Caki2 (cell line): ENCODE results near the gene NINJ1. TPM values are rescaled to one million over a fixed set of nuclear protein-coding genes. Genes with fewer than 3 reads are reported as not detected.
A peak's percentile ranks its signal among the peaks of the same experiment; 100 is the strongest.

ENCODE experiments used
- DNase-seq: peaks from one replicate; pipeline ENCODE4 v3.0.0-alpha.2; 2015; ENCODE audit warnings: low read depth
- in situ Hi-C: cut with HindIII; loops from 2 replicates; pipeline ENCODE4 v1.10.0; 2016; ENCODE audit warnings: low sequenced_read_pairs, low pct_unique_long_range_greater_than_20kb, mixed read lengths
- total RNA-seq: library from RNA; depleted of rRNA; stranded (reverse); fragments of >200 nt; shearing (Covaris generic); gene quantifications from 2 replicates; pipeline ENCODE4 v1.2.3, GENCODE V29; 2014; ENCODE audit warnings: low replicate concordance; rRNA removed

Gene NINJ1
- total RNA-seq, result 53.5 and 59.9 TPM in 2 replicates

- in situ Hi-C loops, result no loop called here
- peak; percentile 71 for DNase-seq
Observed at GRCh38 chr9:93134015-93134739, at the start of gene NINJ1. Gene NINJ1 (minus strand): TSS chr9:93134251. CDS start chr9:93134217, 34 bp downstream.

GRCh38 chr9:93183131-93183662 is 49.1 kb upstream of the NINJ1 start:
- in situ Hi-C loops, result no loop called here
- DNase-seq, result no peak

- no peak for DNase-seq
- in situ Hi-C loops, result no loop called here
Observed at GRCh38 chr9:93182572-93182971, 48.5 kb upstream of the NINJ1 start.

DNA sequence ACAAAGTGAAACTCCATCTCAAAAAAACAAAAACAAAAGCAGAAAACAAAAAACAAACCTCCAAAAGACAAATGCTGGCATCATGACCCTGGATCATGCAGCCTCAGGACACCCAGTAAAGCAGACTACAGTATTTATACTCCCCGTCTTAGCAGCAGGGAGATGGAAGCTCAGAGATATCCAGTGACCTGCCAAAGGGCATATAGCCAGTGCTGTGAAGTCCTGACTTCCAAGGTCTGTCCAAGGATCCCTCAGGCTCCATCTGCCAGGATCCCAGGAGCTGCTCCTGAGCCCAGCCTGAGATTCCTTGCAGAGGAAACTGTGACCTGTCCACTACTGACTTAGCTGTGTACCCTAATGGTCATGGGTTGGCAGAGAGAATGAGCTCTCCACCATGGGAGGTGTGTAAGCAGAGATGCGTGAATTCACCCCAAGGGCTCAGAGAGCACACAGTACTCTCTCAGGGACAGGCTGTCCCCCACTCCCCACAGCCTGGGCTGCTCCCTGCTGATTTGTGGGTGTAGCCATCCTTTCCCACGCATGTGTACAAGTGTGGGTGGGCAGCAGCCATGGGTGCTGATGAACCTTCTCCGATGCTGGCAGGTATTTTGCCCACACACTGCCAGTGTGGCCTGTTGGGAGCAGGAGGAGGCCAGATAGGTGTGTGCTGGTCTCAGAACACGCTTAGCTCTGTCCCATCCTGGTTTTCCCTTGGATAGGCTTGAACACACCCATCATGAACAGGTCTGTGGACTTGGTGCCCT is 47.8 kb upstream of the NINJ1 start:
- in situ Hi-C loops, result no loop called here

GRCh38 chr9:93180938-93181337 is 46.9 kb upstream of the NINJ1 start:
- DNase-seq, result no peak
- in situ Hi-C loops, result no loop called here

More for the DNA sequence above, 47.8 kb upstream of the NINJ1 start:
- no peak for DNase-seq

DNA sequence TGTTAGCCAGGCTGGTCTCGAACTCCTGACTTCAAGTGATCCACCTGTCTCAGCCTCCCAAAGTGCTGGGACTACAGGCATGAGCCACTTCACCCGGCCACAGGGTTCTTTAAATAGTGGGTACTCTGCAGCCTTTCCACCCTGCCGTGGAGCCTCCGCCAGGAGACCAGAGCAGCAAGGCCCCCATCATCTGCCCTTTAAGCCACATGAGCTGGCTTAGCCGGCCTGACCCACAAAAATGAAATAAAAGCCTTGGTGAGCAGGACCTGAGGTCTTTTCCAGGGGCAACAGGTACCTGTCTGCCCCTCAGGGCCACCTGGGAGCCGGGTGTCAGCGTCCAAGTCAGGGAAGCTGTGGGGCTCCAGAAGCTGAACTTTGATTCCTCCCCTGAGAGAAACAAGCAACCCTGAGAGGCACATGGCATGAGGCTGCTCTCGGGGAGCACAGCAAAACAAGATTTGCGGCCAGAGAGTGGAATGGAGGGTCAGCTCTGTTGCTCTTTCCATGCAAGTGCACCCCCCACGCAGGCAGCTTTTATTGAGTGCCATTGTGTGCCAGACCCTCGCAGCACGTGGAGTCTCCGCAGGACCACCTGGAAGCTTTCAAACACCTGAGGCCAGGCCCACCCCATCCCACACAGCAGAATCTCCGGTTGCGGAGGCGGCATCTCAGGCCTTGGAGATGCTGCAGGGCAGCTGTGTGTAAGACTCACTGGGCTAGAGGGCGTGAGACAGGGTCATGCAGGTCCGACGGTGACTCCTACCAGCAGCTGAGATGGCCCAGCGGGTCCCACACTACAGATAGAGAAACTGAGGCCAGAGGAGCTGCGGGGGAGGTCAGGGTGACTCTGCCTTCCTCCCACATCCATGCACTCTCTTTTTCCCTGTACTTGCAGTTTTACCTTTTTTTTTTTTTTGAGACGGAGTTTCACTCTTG is 45.1 kb upstream of the NINJ1 start:
- DNase-seq, result no peak
- in situ Hi-C loops, result no loop called here

DNA sequence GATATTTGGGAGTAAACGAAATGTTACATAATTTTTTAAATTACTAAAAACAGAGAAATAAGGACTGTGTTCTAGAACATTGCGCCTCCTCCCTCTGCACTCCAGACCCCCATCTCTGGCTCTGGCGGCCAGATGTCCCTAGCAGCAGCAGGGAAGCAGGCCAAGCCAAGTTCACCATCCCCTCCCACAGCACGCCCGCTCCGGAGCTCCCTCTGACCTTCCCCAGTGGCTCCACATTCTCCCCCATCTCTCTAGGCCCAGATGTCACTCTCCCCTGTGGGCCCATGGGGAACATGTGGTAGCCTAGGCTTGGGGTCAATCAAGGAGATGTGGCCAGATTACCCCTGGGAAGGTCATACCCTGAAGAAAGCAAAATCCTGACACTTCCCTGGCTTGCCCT is 43.6 kb upstream of the NINJ1 start:
- DNase-seq, result no peak
- in situ Hi-C loops, result no loop called here

GRCh38 chr9:93174976-93175375 is 40.9 kb upstream of the NINJ1 start:
- DNase-seq, result no peak
- in situ Hi-C loops, result no loop called here

DNA sequence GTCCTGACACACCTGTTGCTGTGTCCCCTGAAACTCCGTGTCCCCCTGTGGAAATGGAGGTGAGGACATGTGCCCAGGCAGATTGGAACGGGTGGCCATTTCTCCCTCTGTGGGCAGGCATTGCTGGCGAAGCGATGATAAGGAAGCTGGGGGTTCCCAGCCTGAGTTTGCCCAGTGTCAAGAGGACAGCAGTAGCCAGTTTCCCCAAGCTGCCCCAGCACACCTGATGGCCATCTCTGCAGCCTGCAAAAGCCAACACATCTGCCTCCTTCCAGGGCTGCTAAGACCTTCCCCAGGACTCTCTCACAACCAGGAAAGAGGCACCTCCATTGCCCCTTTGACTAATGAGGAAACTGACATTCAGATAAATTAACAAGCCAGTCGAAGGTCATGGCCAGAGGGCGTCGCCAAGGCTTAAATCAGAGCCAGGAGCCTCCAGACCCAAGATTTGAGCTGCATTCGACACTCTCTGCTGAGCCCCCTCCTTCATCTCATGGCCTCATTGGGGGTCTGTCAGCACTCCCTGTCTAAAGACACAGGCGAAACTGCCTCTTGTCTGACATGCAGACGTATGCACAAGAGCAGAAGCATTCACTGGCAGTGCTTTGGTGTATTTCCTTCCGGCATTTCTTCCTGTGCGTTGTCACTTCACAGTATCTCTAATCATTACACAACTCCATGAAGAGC is 39.5 kb upstream of the NINJ1 start:
- DNase-seq, result no peak
- in situ Hi-C loops, result no loop called here

DNA sequence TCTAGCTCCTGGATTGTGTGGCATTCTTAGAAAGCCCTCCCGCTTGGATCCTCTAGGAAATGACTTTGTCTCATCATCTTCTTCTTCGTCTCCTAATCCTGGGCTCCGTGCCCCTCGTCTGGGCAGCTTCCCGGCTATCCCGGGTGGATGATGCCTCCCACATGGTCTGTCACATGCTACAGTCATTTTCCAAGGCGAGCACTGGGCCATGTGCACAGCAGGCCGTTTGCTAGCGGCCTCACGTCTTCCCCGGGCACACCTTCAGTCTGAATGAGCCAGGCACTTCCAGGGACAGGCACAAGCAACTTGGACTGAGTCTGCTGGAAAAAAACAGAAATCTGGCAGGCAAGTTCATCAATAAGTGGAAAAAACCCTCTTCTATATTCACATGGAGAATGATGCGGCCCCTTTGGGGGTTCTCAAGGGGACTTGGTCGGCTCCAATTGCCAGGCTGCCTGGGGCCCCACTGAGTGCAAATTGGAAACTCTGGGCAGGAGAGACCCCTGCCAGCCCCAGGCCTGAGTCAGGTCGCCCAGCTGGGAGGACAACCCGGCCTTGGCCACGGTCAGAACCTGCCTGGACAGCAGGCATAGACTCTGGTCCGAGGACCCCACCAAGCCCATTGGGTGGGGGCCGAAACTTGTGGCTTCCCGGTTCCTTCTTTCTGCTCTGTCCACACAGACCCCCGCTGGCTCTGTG is 38.8 kb upstream of the NINJ1 start:
- no peak for DNase-seq
- in situ Hi-C loops, result no loop called here

- in situ Hi-C loops, result no loop called here
- no peak for DNase-seq
Observed at GRCh38 chr9:93171261-93171990, 37.4 kb upstream of the NINJ1 start.

DNA sequence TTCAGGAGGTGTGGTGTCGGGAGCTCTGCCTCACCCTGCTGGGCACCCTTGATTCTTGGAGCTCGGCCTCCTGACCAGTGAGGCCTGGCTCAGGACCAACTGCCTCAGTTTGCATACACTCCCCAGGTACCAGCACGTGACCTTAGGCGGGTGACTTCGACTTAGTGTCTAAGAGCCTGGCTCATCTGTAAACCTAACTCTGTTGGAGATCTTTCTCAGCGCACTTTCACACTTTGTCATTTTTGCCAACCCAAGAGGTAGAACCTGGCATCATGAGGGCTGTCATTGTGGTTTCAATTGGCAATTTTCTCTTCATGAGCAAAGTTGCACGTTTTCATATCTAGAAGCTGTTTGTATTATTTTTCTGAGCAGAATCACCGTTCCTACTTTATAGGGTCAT is 36.5 kb upstream of the NINJ1 start:
- no peak for DNase-seq
- in situ Hi-C loops, result no loop called here

DNA sequence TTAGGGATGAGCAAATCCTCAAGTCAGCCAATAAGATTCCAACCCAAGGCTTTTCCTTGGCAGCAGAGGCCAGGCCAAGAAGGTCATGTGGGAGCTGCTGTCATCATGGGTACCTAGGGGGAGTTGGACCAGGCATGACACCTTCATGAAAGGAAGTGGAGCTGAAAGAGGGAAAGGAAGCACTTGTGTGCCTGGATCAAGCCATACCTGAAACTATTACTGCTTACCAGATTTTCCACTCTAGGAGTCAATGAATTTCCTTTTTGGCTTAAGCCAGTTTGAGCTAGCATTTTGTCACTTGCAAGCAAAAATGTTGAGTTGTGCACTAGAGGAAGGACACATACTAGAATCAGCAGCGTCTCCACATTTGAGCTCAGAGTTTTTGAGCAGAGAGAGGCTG is 35.4 kb upstream of the NINJ1 start:
- DNase-seq, result no peak
- in situ Hi-C loops, result no loop called here

DNA sequence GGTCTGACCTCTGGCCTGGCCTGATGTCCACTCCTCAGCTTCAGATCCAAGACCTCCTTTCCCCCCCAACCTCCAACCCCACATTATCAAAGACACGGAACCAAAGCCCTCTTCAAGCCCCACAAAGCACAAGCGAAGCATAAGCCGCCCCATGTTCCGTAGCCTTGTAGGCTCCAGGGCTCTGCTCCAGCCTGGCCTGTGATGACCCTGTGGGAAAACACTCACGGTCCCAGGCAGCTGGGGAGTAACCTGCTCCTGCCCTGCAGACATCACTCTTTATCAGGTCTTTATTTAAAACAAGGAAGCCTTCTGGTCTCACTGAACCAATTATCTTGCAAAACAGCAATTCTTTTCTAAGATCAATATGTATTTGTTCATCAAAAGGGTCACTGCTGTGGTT is 34.5 kb upstream of the NINJ1 start:
- no peak for DNase-seq
- in situ Hi-C loops, result no loop called here

DNA sequence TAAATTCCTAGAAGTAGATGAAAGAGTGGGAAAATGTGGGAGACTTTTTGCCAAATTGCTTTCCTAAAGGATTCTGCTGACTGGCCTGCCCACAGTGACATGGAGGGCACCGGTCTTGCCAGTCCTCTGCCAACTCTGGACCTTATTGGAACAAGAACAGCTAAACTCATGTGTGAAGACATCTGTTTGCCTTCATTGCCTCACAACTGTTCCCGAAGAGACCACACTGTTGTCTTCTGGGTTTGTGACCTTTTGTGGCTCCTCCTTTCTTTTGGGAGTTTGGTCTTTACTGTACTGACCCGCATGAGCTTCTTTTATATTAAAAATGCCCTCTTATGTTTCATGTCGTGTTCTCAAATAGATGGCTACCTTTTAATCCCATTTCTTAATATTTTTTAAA is 33.8 kb upstream of the NINJ1 start:
- no peak for DNase-seq
- in situ Hi-C loops, result no loop called here

DNA sequence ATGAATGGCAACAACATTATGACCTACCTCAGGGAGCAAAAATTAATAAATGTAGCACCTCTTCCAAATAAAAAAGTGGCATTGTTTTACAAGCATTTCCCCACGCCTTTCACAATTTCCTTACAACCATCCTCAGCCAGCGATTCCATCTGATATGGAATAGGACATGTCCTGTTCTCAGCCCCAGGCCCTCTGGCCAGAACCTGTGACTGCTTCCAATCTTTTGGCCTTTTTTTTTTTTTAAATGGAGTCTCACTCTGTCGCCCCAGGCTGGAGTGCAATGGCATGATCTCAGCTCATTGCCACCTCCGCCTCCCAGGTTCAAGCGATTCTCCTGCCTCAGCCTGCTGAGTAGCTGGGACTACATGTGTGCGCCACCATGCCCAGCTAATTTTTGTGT is 33.1 kb upstream of the NINJ1 start:
- DNase-seq, result no peak
- in situ Hi-C loops, result no loop called here

DNA sequence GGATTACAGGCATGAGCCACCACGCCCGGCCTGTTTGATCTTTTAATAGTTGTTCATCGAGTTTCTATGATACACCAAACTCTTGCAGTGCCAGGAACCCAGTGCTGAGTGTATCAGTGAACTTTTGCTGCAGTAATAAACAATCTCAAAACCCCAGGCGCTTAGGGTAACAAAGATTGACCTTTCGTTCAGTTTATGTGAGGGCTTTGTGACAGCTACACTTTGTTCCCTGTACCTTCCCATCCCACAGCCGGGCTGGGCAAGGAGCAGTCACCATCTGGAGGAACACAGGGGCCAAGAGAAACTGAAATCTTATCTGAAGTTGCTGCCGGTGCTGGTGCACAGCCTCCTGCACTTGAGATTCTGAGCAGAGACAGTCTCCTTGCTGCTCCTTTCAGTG is 32.6 kb upstream of the NINJ1 start:
- in situ Hi-C loops, result no loop called here
- DNase-seq, result no peak
